HepG2 (cell line): Measurements from ENCODE around the gene CT47A1.

Experiments
- EEA1 ChIP-seq: sonication (generic); formaldehyde crosslinking; IDR thresholded peaks from 2 replicates; pipeline ENCODE4 v1.5.1; 2020; ENCODE audit warnings: mild to moderate bottlenecking, missing genetic modification reagents, borderline replicate concordance
- ERF ChIP-seq: IDR thresholded peaks from 2 replicates; pipeline ENCODE4 v1.6.1; 2018; ENCODE audit warnings: missing biosample characterization, missing genetic modification reagents
- EZH2 ChIP-seq: conservative IDR thresholded peaks from 2 replicates; pipeline ENCODE4 v1.6.1; 2012; ENCODE audit warnings: mild to moderate bottlenecking, low read depth, low read length, moderate library complexity
- IRF9 ChIP-seq: sonication (generic); formaldehyde crosslinking; IDR thresholded peaks from 2 replicates; pipeline ENCODE4 v1.8.0; 2022; ENCODE audit warnings: missing genetic modification reagents, mild to moderate bottlenecking, borderline replicate concordance
- JUND ChIP-seq: sonication (generic); formaldehyde crosslinking; IDR thresholded peaks from 2 replicates; pipeline ENCODE4 v1.8.0; 2022; ENCODE audit warnings: mild to moderate bottlenecking, missing genetic modification reagents
- MAFF ChIP-seq: IDR thresholded peaks from 2 replicates; pipeline ENCODE4 v1.6.1; 2011; ENCODE audit warnings: low read depth, low read length, improper control_type of control experiment
- POLR2AphosphoS5 ChIP-seq: IDR thresholded peaks from 2 replicates; pipeline ENCODE4 v1.6.1; 2012; ENCODE audit warnings: low read depth, low read length
- ZBTB8A ChIP-seq: sonication (generic); formaldehyde crosslinking; IDR thresholded peaks from 2 replicates; pipeline ENCODE4 v1.4.0; 2020; ENCODE audit warnings: mild to moderate bottlenecking, low read depth, missing genetic modification reagents, borderline replicate concordance

DNA sequence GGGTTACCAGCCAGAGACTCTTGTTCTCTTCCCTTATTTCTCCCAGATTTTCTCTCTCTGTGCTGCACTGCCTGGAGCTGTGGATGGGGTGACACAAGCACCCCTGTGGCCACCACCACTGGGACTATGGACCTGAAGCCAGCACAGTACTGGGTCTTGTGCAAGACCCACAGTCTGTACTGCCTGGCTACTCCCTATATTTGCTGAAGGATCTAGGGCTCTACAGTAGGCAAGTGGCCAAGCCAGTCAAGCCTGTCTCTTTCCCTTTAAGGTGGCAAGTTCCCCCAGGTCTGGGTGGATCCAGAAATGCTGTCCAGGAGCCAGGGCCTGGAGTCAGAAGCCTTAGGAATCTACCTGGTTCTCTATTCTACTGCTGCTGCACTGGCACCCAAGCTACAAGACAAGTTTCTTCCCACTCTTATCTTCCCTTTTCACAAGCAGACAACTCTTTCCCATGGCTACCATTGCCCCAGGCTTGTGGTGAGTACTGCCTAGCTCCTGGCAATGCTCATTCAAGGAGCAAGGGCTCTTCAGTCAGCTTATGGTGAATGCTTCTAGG is 28.4 kb upstream of the CT47A1 start:
- no peak for TF ChIP-seq ERF (CRISPR knock-in tag)
- TF ChIP-seq IRF9 (CRISPR knock-in tag): no peak
- no peak for TF ChIP-seq MAFF
- TF ChIP-seq EZH2: no peak
- no peak for TF ChIP-seq POLR2AphosphoS5
- TF ChIP-seq ZBTB8A (CRISPR knock-in tag): no peak
- TF ChIP-seq JUND: no peak
- TF ChIP-seq EEA1 (CRISPR knock-in tag): no peak
